Daoy (cell line): Measurements from ENCODE around the gene SBF1. TPM values are rescaled to one million over a fixed set of nuclear protein-coding genes. Genes with fewer than 3 reads are reported as not detected.
"Not testable (repeated sequence)": the region's sequence is repeated elsewhere in the genome, so short reads cannot be mapped to it uniquely, and the experiment has no call there.

Source experiments
- DNase-seq: peaks from one replicate; pipeline ENCODE4 v3.0.0-alpha.2; 2015; ENCODE audit warnings: low read depth
- total RNA-seq: library from RNA; depleted of rRNA; stranded (reverse); fragments of >200 nt; shearing (Covaris generic); gene quantifications from 2 replicates; pipeline ENCODE4 v1.2.3, GENCODE V29; 2014; rRNA removed

SBF1 gene
- 40.5 and 47.0 TPM in 2 replicates for total RNA-seq

DNA sequence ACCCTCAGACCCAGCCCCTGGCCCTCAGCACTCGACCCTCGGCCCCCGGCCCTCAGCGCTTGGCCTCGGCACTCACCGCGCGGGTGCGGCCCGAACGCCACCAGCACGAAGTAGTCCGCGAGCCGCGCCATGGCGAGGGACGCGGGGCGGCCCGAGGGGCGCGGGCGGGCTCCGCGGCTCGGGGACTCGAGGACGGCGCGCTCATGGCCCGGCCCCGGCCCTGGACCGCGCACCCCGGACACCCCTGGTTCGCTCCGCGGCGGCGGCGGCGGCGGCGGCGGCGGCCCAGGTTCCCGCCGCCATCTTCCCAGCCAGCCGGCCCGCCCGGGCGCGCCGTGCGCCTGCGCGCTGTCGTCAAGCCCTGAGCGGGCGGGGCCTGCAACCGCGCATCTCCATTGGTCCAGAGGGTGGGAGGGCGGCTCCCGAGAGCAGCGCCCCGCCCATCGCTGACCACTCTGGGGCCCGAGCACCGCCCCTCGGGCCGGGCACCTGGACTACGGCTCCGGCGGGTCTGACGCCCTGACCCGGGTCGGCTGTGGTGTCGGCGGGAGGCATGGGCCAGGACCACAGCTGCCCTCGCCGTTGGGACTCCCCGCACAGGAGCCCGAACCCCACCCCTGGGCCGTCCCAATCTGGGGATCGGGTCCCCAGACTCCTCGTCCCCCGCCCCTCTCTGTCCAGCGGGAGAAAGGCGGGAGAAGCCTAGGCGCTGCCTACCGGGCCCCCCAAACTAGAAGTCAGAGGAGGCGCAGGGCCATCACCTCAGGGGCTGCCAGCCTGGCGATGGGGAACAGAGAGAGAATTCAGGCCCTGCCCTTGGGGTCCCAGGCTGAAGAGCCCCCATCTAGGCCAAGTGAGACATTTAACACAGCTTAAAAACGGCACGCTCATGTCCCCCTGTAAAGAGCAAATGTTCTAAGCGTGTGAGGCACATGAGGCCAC, at the start of gene SBF1:
Gene SBF1, minus strand, starts transcription at position 326 of the 942 bp plus-strand sequence. Its CDS starts 195 bp downstream, at position 131.
- peak; percentile 94 for DNase-seq

DNA sequence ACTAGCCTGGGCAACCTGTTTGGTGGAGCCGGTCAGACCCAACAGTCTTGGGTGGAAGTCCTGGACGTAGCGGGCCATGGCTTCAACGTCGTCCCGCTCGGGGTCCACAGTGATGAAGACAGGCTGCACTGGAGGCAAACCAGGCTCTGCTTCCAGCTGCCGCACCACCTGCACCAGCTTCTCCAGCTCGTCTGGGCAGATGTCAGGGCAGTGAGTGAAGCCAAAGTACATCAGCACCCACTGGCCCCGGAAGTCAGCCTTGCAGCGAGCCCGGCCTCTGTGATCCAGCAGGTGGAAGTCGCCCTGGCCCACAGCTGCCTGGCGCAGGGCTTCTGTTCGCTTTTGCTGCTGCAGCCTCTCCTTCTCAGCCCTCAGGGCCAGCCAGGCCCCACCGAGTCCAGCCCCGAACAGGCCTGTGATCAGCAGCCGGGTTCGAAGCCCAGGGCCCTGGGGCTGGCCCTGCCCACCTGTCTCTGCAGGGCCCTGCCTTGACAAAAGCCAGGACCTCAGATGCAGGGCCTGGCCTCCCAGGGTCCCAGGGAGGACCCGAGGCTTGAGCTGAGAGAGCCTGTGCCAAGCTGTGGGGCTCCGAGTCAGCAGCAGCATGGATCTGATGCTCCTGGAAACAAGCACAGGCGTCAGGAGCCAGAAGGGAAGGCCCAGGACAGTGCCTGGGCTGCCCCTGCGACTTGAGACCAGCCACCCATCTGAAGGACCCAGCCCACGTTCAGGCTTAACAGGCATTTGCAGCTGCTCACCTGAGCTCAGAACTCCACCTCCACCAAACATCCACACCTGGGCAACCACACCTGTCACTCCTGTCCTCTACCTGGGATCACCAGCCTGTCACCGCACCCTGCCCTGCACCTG, 49.2 kb upstream of the SBF1 start:
- peak; percentile 6 for DNase-seq

DNA sequence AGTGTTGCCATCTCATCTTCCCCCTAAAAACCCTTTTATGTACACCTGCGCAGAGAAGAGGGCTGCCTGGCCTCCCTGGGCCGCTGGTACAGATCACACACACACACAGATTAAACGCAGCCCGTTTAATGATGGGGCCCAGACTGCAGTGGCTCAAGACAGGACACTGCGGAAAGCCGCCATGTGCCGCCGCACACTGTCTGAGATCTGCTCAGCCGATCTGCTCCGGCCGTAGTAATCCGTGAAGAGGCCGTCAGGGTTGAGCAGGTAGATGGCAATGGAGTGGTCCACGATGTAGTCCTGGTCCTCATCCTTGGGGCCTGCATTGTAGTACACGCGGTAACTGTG, 48.6 kb upstream of the SBF1 start:
- DNase-seq = no peak

- DNase-seq = peak; percentile 3
Measured at GRCh38 chr22:50522806-50523438, 48.1 kb upstream of the SBF1 start.

DNA sequence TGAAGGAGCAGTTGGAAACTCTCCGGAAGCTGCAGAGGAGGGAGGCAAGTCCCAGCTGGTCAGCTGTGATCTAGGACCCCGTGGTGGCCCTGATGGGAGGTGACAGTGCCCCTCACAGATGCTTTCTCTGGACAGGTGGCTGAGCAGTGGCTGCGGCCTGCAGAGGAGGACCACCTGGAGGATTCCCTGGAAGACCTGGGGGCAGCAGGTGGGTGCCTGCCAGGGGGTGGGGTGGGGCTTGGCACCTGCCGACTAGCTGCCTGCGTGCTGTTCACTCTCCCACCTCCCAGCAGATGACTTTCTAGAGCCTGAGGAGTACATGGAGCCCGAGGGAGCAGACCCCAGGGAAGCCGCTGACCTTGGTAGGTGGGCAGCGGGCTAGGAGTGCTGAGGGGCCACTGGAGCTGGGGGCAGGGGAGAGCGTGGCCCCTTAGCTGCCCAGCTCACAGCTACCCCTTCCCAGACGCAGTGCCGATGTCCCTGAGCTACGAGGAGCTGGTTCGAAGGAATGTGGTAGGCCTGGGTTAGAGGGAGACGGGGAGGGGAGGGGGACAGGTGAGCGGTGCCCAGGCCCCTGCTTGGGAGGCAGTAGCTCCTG, 47.5 kb upstream of the SBF1 start:
- peak; percentile 0 for DNase-seq

DNA sequence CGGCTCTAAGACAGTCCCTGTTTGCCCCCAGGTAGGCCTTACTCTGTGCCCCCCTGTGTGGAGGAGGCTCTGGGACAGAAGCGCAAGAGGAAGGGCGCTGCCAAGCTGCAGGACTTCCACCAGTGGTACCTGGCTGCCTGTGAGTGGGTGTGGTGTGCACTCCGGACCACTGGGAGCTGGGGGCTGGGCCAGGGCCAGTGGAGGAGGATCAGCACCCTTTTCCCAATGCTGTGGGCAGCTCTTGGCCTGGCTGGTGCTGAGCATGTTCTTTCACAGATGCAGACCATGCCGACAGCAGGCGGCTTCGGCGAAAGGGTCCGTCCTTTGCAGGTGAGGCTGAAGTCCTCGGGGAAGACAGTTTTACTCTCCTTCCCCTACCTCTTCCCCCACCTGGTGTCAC, 46.9 kb upstream of the SBF1 start:
- peak; percentile 1 for DNase-seq

GRCh38 chr22:50520826-50521453, 46.1 kb upstream of the SBF1 start:
- DNase-seq = no peak

DNA sequence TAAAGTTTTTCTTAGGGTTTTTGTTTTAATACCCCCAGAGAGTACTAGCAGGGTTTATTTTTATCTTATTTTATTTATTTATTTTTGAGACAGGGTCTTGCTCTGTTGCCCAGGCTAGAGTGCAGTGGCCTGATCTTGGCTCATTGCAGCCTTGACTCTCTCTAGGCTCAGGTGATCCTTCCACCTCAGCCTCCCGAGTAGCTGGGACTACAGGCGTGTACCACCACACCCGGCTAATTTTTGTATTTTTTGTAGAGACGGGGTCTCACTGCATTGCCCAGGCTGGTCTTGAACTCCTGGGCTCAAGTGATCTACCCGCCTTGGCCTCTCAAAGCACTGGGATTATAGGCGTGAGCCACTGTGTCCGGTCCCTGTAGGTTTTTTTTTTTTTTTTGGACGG, 45.3 kb upstream of the SBF1 start:
- not testable (repeated sequence) for DNase-seq

DNA sequence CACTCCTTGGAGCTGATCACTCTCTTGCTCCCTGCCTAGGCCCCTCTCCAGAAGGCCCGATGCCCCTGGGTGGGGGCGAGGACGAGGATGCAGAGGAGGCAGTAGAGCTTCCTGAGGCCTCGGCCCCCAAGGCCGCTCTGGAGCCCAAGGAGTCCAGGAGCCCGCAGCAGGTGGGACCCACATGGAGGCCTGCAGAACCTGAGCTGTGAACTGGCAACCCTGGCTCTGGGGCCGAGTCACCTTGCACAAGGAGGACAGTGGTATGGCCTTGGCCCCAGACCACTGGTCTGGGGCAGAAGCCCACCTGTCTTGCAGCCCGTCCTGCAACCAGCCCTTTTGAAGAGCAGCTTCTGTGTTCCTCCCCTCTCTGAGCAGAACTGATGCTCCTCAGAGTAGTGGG, 44.3 kb upstream of the SBF1 start:
- DNase-seq = no peak

GRCh38 chr22:50518606-50519005, 43.8 kb upstream of the SBF1 start:
- no peak for DNase-seq

GRCh38 chr22:50517495-50518260, 42.8 kb upstream of the SBF1 start:
- no peak for DNase-seq

DNA sequence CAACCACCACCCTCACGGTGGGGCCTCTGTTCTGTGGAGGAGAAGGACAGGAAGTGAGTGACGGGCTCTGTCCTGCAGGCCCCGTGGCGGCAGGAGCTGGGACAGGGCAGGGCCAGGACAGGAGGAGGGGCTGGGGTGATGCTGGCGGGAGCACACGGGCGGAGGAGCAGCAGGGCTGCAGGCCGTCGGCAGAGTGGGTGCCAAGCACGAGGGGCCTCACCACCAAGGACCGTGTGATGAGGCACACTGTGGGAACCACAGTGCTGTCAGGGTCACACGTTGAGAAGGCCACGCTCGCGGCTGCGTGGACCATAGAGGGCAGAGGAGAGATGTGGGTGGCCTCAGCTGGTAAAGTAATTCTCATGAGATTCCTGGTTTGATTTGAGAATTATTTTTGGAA, 42.1 kb upstream of the SBF1 start:
- DNase-seq = no peak

- DNase-seq = no peak
Measured at GRCh38 chr22:50516068-50516467, 41.2 kb upstream of the SBF1 start.

DNA sequence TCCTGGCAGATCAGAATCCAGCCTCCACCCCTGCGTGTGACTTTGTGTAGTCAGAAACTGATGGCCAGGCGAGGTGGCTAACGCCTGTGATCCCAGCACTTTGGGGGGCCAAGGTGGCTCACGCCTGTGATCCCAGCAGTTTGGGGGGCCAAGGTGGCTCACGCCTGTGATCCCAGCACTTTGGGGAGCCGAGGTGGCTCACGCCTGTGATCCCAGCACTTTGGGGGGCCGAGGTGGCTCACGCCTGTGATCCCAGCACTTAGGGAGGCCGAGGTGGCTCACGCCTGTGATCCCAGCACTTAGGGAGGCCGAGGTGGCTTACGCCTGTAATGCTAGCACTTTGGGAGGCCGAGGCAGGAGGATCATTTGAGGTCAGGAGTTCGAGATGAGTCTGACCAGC, 38.3 kb upstream of the SBF1 start:
- DNase-seq = no peak

- peak; percentile 4 for DNase-seq
Measured at GRCh38 chr22:50508897-50509296, 34.1 kb upstream of the SBF1 start.

GRCh38 chr22:50507991-50508884, 33.4 kb upstream of the SBF1 start, which contains the start of gene NCAPH2:
Gene NCAPH2, plus strand, starts transcription at chr22:50508224. Its CDS starts 114 bp downstream, at chr22:50508338.
- peak; percentile 97 for DNase-seq

DNA sequence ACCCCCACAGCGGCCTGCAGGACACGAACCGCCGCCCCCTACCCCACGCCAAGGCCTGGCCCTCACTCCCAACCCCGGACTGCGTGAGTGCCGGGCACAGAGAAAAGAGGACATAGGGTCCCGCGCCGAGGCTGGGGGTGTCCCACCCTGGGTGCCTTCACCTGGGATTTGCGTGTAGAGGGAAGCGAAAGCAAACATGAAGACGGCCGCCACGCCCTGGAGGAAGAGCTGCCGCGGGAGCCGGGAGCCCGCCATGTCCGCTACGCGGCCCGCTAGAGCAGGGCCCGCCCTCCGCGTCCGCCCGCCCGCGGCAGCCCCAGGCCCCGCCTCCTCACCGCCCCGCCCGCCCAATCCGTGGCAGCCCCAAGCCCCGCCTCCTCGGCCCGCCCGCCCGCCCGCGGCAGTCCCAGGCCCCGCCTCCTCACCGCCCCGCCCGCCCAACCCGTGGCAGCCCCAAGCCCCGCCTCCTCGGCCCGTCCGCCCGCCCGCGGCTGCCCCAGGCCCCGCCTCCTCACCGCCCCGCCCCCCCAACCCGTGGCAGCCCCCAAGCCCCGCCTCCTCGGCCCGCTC, 32.7 kb upstream of the SBF1 start, which contains the start of gene LMF2:
Gene LMF2, minus strand, starts transcription at position 282 of the 570 bp plus-strand sequence. Its CDS starts 27 bp downstream, at position 255.
- no peak for DNase-seq

DNA sequence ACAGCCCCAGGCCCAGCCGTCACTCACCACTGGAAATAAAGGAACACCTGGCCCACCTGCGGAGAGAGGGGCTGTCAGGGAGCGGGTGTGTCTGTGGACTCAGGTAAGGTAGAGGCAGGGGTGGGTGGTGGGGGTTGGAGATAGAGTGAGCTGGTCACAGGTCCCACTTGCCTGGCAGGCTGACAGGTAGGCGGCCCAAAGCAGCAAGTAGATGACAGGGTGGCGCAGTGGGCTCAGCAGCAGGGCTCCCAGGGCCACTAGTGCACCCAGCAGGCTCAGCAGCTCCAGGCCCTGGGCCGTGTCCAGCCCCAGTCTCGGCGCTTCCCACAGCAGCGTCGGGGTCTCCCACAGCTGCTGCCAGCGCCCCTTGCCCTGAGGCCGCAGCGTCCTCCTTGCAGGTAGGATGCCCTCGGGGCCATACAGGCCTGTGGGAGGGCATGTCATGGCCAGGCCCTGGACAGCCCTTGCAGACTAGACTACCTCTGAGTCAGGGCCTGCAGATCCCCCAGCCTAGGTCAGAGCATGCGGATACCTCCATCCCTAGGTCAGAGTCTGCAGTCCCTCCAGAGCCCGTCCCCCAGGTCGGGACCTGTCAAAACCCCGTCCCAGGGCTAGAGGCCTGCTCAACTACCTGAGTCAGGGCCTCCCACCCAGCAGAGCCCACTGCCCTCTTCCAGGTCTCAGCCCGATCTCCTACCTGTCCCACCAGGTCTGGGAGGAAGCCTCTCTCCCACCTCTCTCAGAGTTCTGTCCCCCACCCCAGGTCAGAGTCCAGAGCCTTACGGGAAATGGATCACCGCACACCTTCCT, 32.0 kb upstream of the SBF1 start:
- DNase-seq = peak; percentile 15
